ENCODE results near the gene HIBCH. TPM values are rescaled to one million over a fixed set of nuclear protein-coding genes. Genes with fewer than 3 reads are reported as not detected.

HIBCH gene
- polyA plus RNA-seq, 1 of the 3 experiments (the other 2 are of a cell fraction): 8.4 TPM

GRCh38 chr2:190335225-190335559 lies 15.6 kb upstream of the HIBCH start:
- Histone ChIP-seq H3K9me3 (no peaks in the 10 kb centered on the region), H4K20me1 (ENCODE audit: insufficient read depth) (no peaks in the 10 kb centered on the region), H3K27me3 (ENCODE audit: insufficient read depth) (no peaks in the 10 kb centered on the region), H3K4me1 (ENCODE audit: control insufficient read depth in 1 of 2, insufficient read depth in 2 of 2, low read depth in 1 of 2, low read length in 1 of 2) (no peaks in the 10 kb centered on the region), H3K36me3 (replicated peaks in 1 of 2; ENCODE audit: control insufficient read depth in 1 of 2, insufficient read depth in 2 of 2, low read length in 1 of 2) (no peaks in the 10 kb centered on the region), H3K79me2 (ENCODE audit: insufficient read depth) (no peaks in the 10 kb centered on the region), H2AFZ (ENCODE audit: low read depth) (no peak overlapping the region), H3K4me3 (ENCODE audit: low read depth in 2 of 2, low read length in 1 of 2) (no peak overlapping the region), H3K27ac (ENCODE audit: low read depth in 2 of 2, low read length in 1 of 2) (no peak overlapping the region), H3K4me2 (no peak overlapping the region), H3K9me2 (no peaks in the 10 kb centered on the region), H3F3A (replicated peaks; ENCODE audit: insufficient read depth) (no peaks in the 10 kb centered on the region), H3K9ac (no peak overlapping the region)
- DNase-seq: no peak
- TF ChIP-seq TAF1 (IDR thresholded peaks at IDR 0.05; ENCODE audit: borderline replicate concordance, low read depth, low read length): no peak
- no peak for TF ChIP-seq REST (IDR thresholded peaks at IDR 0.05; ENCODE audit: low read depth, low read length)
- no peak for TF ChIP-seq MXI1 (IDR thresholded peaks at IDR 0.05; ENCODE audit: low read depth, low read length)
- no peak for TF ChIP-seq CTCF (IDR thresholded peaks at IDR 0.05)
- no peak for TF ChIP-seq MEF2A (IDR thresholded peaks at IDR 0.05; ENCODE audit: borderline replicate concordance, low read depth)
- TF ChIP-seq RFX5 (IDR thresholded peaks at IDR 0.05; ENCODE audit: low read length): no peak
- TF ChIP-seq EP300 (IDR thresholded peaks at IDR 0.05; ENCODE audit: borderline replicate concordance in 1 of 2, low read depth in 1 of 2, low read length in 1 of 2): no peak
- TF ChIP-seq ZBTB33 (IDR thresholded peaks at IDR 0.05; ENCODE audit: borderline replicate concordance, low read depth): no peak
- no peak for TF ChIP-seq FOSL2 (IDR thresholded peaks at IDR 0.05; ENCODE audit: borderline replicate concordance, low read depth)
- TF ChIP-seq IRF3 (IDR thresholded peaks at IDR 0.05; ENCODE audit: low read depth, low read length): no peak
- no peak for TF ChIP-seq SMC3 (IDR thresholded peaks at IDR 0.05; ENCODE audit: low read depth, low read length)
- no peak for TF ChIP-seq SIN3A (IDR thresholded peaks at IDR 0.05; ENCODE audit: borderline replicate concordance, low read depth, low read length)
- no peak for TF ChIP-seq FOXJ3 (CRISPR knock-in tag; IDR thresholded peaks at IDR 0.05)
- no peak for TF ChIP-seq RCOR1 (IDR thresholded peaks at IDR 0.05; ENCODE audit: low read length)
- TF ChIP-seq JUND (IDR thresholded peaks at IDR 0.05): no peak
- TF ChIP-seq NFIC (IDR thresholded peaks at IDR 0.05; ENCODE audit: borderline replicate concordance): no peak
- TF ChIP-seq USF1 (IDR thresholded peaks at IDR 0.05; ENCODE audit: borderline replicate concordance, low read depth): no peak
- TF ChIP-seq EZH2phosphoT487 (IDR thresholded peaks at IDR 0.05; ENCODE audit: borderline replicate concordance, low read depth): no peak
- no peak for TF ChIP-seq PBX3 (IDR thresholded peaks at IDR 0.05)
- POLR2A ChIA-PET: no interaction called here
- CTCF ChIA-PET: no interaction called here

All from SK-N-SH (cell line).